GM11168 (cell line): ENCODE results near the gene ZMAT1.
"Not testable (repeated sequence)": the region's sequence is repeated elsewhere in the genome, so short reads cannot be mapped to it uniquely, and the experiment has no call there.

Experiments used
- in situ Hi-C: fragments of 300-500 bp; cut with MboI; formaldehyde crosslinking; loops from one replicate; pipeline ENCODE4 v1.12.0; 2022; ENCODE audit warnings: low sequenced_read_pairs; ENCODE audit not compliant: unreplicated experiment

ZMAT1 gene

GRCh38 chrX:101931488-101932248, at the start of gene ZMAT1:
Gene ZMAT1, minus strand, starts transcription at chrX:101932027. Its CDS starts 19 bp downstream, at chrX:101932008.
- in situ Hi-C loops: no loop called here

- in situ Hi-C loops: no loop called here
Observed at GRCh38 chrX:101977106-101977505, 45.3 kb upstream of the ZMAT1 start.

GRCh38 chrX:101973066-101973465, 41.2 kb upstream of the ZMAT1 start:
- in situ Hi-C loops: no loop called here

- in situ Hi-C loops: not testable (repeated sequence)
Observed at GRCh38 chrX:101964923-101965539, 33.2 kb upstream of the ZMAT1 start.

GRCh38 chrX:101958139-101958538, 26.3 kb upstream of the ZMAT1 start:
- in situ Hi-C loops: no loop called here

- in situ Hi-C loops: no loop called here
Observed at GRCh38 chrX:101957174-101957573, 25.3 kb upstream of the ZMAT1 start.

- in situ Hi-C loops: no loop called here
Observed at GRCh38 chrX:101956556-101956955, 24.7 kb upstream of the ZMAT1 start.

GRCh38 chrX:101950581-101950980, 18.8 kb upstream of the ZMAT1 start:
- in situ Hi-C loops: no loop called here

- in situ Hi-C loops: no loop called here
Observed at GRCh38 chrX:101932249-101932570, 383 bp upstream of the ZMAT1 start.

GRCh38 chrX:101931136-101931487, 715 bp downstream of the ZMAT1 start:
- in situ Hi-C loops: no loop called here

- in situ Hi-C loops: no loop called here
Observed at GRCh38 chrX:101925733-101926132, 6.1 kb downstream of the ZMAT1 start.

GRCh38 chrX:101918751-101919150, 13.1 kb downstream of the ZMAT1 start:
- in situ Hi-C loops: no loop called here

GRCh38 chrX:101906136-101906796, 25.6 kb downstream of the ZMAT1 start:
- in situ Hi-C loops: no loop called here

- in situ Hi-C loops: no loop called here
Observed at GRCh38 chrX:101904996-101905395, 26.8 kb downstream of the ZMAT1 start.
